Fibroblast of pulmonary artery (primary cell): ENCODE data around the gene NTRK2.

Experiments
- DNase-seq: peaks from one replicate; pipeline ENCODE4 v3.0.0-alpha.2; 2010; ENCODE audit warnings: low read depth
- H3K4me3 ChIP-seq: replicated peaks from 2 replicates; pipeline ENCODE4 v1.5.1; 2011; ENCODE audit warnings: low read depth, mild to moderate bottlenecking, control low read depth, low read length, moderate library complexity
- CTCF ChIP-seq: IDR thresholded peaks from 2 replicates; pipeline ENCODE4 v1.5.1; 2011; ENCODE audit warnings: mild to moderate bottlenecking, control low read depth, low read length, inconsistent platforms; ENCODE audit errors: missing control alignments

Gene NTRK2

GRCh38 chr9:84999788-85000187, 330.3 kb downstream of the NTRK2 start:
- DNase-seq: no peak
- no peak for TF ChIP-seq CTCF
- H3K4me3 ChIP-seq: no peak overlapping the region

GRCh38 chr9:85001925-85002324, 332.4 kb downstream of the NTRK2 start:
- DNase-seq: no peak
- H3K4me3 ChIP-seq: no peak overlapping the region
- TF ChIP-seq CTCF: no peak

GRCh38 chr9:85004818-85005413, 335.4 kb downstream of the NTRK2 start:
- no peak for DNase-seq
- no peak for TF ChIP-seq CTCF
- H3K4me3 ChIP-seq: no peak overlapping the region

GRCh38 chr9:85007748-85008147, 338.2 kb downstream of the NTRK2 start:
- DNase-seq: no peak
- no peak for TF ChIP-seq CTCF
- H3K4me3 ChIP-seq: no peak overlapping the region

GRCh38 chr9:85008215-85008614, 338.7 kb downstream of the NTRK2 start:
- DNase-seq: no peak
- no peak overlapping the region for H3K4me3 ChIP-seq
- TF ChIP-seq CTCF: no peak

- H3K4me3 ChIP-seq: no peak overlapping the region
- no peak for TF ChIP-seq CTCF
- DNase-seq: no peak
Measured at GRCh38 chr9:85009251-85009650, 339.7 kb downstream of the NTRK2 start.

- no peak for TF ChIP-seq CTCF
- DNase-seq: no peak
- no peak overlapping the region for H3K4me3 ChIP-seq
Measured at GRCh38 chr9:85013703-85014102, 344.2 kb downstream of the NTRK2 start.
